HEK293 (cell line): ENCODE results near the gene ATP6AP2.

ENCODE experiments used
- CTCF ChIA-PET: fragments of 350-600 bp; formaldehyde crosslinking; extraction: SDS; loops from one replicate; lab custom pipeline; 2021; ENCODE audit warnings: antibody characterized with exemption; lab: Yijun Ruan, JAX
- POLR2A ChIA-PET: fragments of 300-600 bp; formaldehyde crosslinking; extraction: SDS; loops from one replicate; lab custom pipeline; 2020; ENCODE audit warnings: antibody characterized with exemption, inconsistent platforms; lab: Yijun Ruan, JAX
- H3K27ac ChIP-seq: fragments of 200-500 bp; sonication (Bioruptor generic); 2 replicates; pipeline ENCODE4 v1.5.1; 2014; ENCODE audit warnings: low read depth, low read length, control low read depth, inconsistent platforms; ENCODE audit errors: extremely low read depth
- H3K36me3 ChIP-seq, 2 experiments: fragments of 200-500 bp in 1 of 2; sonication (Bioruptor generic) in 1 of 2; 1 replicate in 1 of 2; 2 replicates in 1 of 2; pipeline ENCODE4 v1.5.1; 2014 to 2017; ENCODE audit warnings: inconsistent platforms in 2 of 2, low read length in 2 of 2; ENCODE audit not compliant: control insufficient read depth in 2 of 2, insufficient read depth in 1 of 2
- H3K4me1 ChIP-seq: fragments of 200-500 bp; sonication (Bioruptor generic); 2 replicates; pipeline ENCODE4 v1.5.1; 2014; ENCODE audit warnings: mild to moderate bottlenecking, low read length, inconsistent platforms; ENCODE audit not compliant: control insufficient read depth, insufficient read depth
- H3K4me3 ChIP-seq: 2 replicates; pipeline ENCODE4 v1.5.1; 2011; ENCODE audit warnings: low read depth, mild to moderate bottlenecking, control low read depth, low read length, moderate library complexity
- H3K9me3 ChIP-seq: fragments of 200-500 bp; sonication (Bioruptor generic); 2 replicates; pipeline ENCODE4 v1.5.1; 2014; ENCODE audit warnings: low read depth, low read length, inconsistent platforms; ENCODE audit not compliant: control insufficient read depth, insufficient read depth
- BCL6B ChIP-seq: fragments of 450-650 bp; formaldehyde crosslinking; IDR thresholded peaks from 2 replicates; pipeline ENCODE4 v1.5.1; 2017; ENCODE audit warnings: missing biosample characterization, missing genetic modification characterization
- IKZF3 ChIP-seq: fragments of 450-650 bp; IDR thresholded peaks from 2 replicates; pipeline ENCODE4 v1.5.0; 2018; ENCODE audit warnings: missing biosample characterization, mild to moderate bottlenecking, missing genetic modification characterization, moderate library complexity
- YY1 ChIP-seq: fragments of 450-650 bp; formaldehyde crosslinking; IDR thresholded peaks from 2 replicates; pipeline ENCODE4 v1.5.1; 2018; ENCODE audit warnings: missing biosample characterization, missing genetic modification characterization
- ZBTB8A ChIP-seq: fragments of 450-650 bp; formaldehyde crosslinking; IDR thresholded peaks from 2 replicates; pipeline ENCODE4 v1.5.1; 2016; ENCODE audit warnings: missing biosample characterization, missing genetic modification characterization
- ZNF24 ChIP-seq: fragments of 450-650 bp; formaldehyde crosslinking; IDR thresholded peaks from 2 replicates; pipeline ENCODE4 v1.5.1; 2016; ENCODE audit warnings: missing biosample characterization, missing genetic modification characterization
- ZNF350 ChIP-seq: fragments of 450-650 bp; formaldehyde crosslinking; IDR thresholded peaks from 2 replicates; pipeline ENCODE4 v1.5.0; 2017; ENCODE audit warnings: missing biosample characterization, mild to moderate bottlenecking, missing genetic modification characterization
- ZNF449 ChIP-seq: fragments of 450-650 bp; formaldehyde crosslinking; IDR thresholded peaks from 2 replicates; pipeline ENCODE4 v1.5.1; 2017; ENCODE audit warnings: missing biosample characterization, mild to moderate bottlenecking, missing genetic modification characterization, moderate library complexity
- ZNF571 ChIP-seq: fragments of 450-650 bp; formaldehyde crosslinking; IDR thresholded peaks from 2 replicates; pipeline ENCODE4 v1.5.0; 2017; ENCODE audit warnings: missing biosample characterization, missing genetic modification characterization
- ZNF585B ChIP-seq: fragments of 450-650 bp; formaldehyde crosslinking; IDR thresholded peaks from 2 replicates; pipeline ENCODE4 v1.5.1; 2016; ENCODE audit warnings: missing biosample characterization, missing genetic modification characterization
- ZNF654 ChIP-seq: fragments of 450-650 bp; formaldehyde crosslinking; IDR thresholded peaks from 2 replicates; pipeline ENCODE4 v1.5.1; 2016; ENCODE audit warnings: low read depth, missing biosample characterization, missing genetic modification characterization
- ZNF677 ChIP-seq: fragments of 450-650 bp; IDR thresholded peaks from 2 replicates; pipeline ENCODE4 v1.5.0; 2018; ENCODE audit warnings: missing biosample characterization, mild to moderate bottlenecking, missing genetic modification characterization, moderate library complexity
- ZNF777 ChIP-seq: fragments of 450-650 bp; formaldehyde crosslinking; IDR thresholded peaks from 2 replicates; pipeline ENCODE4 v1.5.1; 2017; ENCODE audit warnings: missing biosample characterization, missing genetic modification characterization, borderline replicate concordance
- TF ChIP-seq, protein P1 (sequence below): fragments of 450-650 bp; formaldehyde crosslinking; IDR thresholded peaks from 2 replicates; pipeline ENCODE4 v1.5.1; 2016; ENCODE audit warnings: missing biosample characterization, missing genetic modification characterization
- TF ChIP-seq, protein P2 (sequence below): fragments of 450-650 bp; IDR thresholded peaks from 2 replicates; pipeline ENCODE4 v1.5.1; 2018; ENCODE audit warnings: missing biosample characterization, mild to moderate bottlenecking, missing genetic modification characterization

The ATP6AP2 gene

DNA sequence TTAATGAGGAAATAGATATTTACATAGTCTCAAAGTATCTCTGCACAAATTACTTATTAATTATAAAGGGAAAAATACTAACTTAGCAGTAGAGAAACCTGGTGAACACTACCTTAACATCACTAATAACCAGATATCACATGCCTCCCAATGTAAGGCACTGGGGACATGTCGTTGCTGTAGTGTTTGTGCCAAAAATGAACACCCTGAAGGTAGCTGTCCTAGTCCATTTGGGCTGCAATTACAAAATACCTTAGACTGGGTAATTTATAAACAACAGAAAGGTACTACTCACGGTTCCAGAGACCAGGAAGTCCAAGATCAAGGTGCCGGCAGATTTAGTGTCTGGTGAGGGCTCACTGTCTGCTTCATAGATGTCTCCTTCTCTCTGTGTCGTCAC is 31.7 kb downstream of the ATP6AP2 start:
- H3K36me3 ChIP-seq, result no peaks in the 10 kb centered on the region
- H3K9me3 ChIP-seq, result no peaks in the 10 kb centered on the region
- TF ChIP-seq BCL6B (tag by site-specific recombination), result no peak
- TF ChIP-seq ZNF654 (tag by site-specific recombination), result no peak
- no peak for TF ChIP-seq ZNF777
- no peak for TF ChIP-seq ZNF571 (tag by site-specific recombination)
- TF ChIP-seq ZNF449 (tag by site-specific recombination), result no peak
- TF ChIP-seq YY1, result no peak
- no peak for TF ChIP-seq IKZF3 (tag by site-specific recombination)
- no peak for TF ChIP-seq ZNF350
- no peak for TF ChIP-seq ZNF585B (tag by site-specific recombination)
- no peak overlapping the region for H3K27ac ChIP-seq
- POLR2A ChIA-PET, result no interaction called here
- H3K4me3 ChIP-seq, result no peak overlapping the region
- CTCF ChIA-PET, result no interaction called here
- no peaks in the 10 kb centered on the region for H3K4me1 ChIP-seq

DNA sequence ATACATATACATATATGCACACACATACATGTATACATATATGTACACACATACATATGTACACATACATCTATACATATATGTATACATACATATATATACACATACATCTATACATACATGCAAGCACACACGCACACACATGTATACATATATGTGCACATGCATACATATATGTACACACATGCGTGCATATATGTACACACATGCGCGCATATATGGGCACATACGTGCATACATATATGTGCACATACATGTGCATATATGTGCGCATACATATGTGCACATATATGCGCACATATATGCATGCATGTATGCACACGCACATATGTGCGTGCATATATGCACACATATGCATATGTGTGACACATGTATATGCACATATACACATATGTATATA is 35.2 kb downstream of the ATP6AP2 start:
- ChIA-PET POLR2A (no interaction called here), CTCF (no interaction called here)

DNA sequence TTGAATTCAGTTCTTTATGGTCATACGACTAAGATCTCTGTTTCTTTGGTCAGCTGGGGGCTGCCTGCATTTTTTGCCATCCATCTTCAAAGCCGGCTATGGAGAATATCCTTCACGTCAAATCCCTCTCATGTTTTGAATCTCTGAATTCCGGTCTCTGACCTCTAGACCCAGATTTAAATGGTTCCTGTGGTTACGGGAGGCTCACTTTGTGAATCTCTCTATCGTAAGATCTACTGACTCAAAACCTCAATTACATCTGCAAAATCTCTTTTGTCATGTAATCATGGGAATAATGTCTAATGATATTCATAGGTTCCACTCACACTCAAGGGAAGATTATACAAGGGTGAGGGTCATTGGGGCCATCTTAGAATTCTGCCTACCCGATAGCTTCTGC is 36.8 kb downstream of the ATP6AP2 start:
- TF ChIP-seq, protein P1, sequence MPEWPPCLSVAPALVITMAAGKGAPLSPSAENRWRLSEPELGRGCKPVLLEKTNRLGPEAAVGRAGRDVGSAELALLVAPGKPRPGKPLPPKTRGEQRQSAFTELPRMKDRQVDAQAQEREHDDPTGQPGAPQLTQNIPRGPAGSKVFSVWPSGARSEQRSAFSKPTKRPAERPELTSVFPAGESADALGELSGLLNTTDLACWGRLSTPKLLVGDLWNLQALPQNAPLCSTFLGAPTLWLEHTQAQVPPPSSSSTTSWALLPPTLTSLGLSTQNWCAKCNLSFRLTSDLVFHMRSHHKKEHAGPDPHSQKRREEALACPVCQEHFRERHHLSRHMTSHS (tag by site-specific recombination), result no peak
- TF ChIP-seq ZNF677 (tag by site-specific recombination) (no peak), ZBTB8A (tag by site-specific recombination) (no peak)
- no peak overlapping the region for H3K27ac ChIP-seq
- no peaks in the 10 kb centered on the region for H3K36me3 ChIP-seq
- CTCF ChIA-PET, result interaction anchor here (1.6 to 2.0 kb wide), 3 partner anchors 34 to 177 kb away, joined by 5 to 7 read pairs (median 6); no protein-coding TSS in a partner anchor
- POLR2A ChIA-PET, result no interaction called here
- no peak overlapping the region for H3K4me3 ChIP-seq
- no peaks in the 10 kb centered on the region for H3K4me1 ChIP-seq
- no peaks in the 10 kb centered on the region for H3K9me3 ChIP-seq

More for the DNA sequence above, 35.2 kb downstream of the ATP6AP2 start:
- H3K4me3 ChIP-seq, result no peak overlapping the region
- no peak overlapping the region for H3K27ac ChIP-seq
- TF ChIP-seq, protein P2, sequence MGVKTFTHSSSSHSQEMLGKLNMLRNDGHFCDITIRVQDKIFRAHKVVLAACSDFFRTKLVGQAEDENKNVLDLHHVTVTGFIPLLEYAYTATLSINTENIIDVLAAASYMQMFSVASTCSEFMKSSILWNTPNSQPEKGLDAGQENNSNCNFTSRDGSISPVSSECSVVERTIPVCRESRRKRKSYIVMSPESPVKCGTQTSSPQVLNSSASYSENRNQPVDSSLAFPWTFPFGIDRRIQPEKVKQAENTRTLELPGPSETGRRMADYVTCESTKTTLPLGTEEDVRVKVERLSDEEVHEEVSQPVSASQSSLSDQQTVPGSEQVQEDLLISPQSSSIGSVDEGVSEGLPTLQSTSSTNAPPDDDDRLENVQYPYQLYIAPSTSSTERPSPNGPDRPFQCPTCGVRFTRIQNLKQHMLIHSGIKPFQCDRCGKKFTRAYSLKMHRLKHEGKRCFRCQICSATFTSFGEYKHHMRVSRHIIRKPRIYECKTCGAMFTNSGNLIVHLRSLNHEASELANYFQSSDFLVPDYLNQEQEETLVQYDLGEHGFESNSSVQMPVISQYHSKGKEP (tag by site-specific recombination), result no peak
- TF ChIP-seq ZNF24 (tag by site-specific recombination), result no peak
- no peaks in the 10 kb centered on the region for H3K36me3 ChIP-seq
- no peaks in the 10 kb centered on the region for H3K9me3 ChIP-seq
- no peaks in the 10 kb centered on the region for H3K4me1 ChIP-seq
